GM12878 (cell line): ENCODE results near the gene ST13. TPM values are rescaled to one million over a fixed set of nuclear protein-coding genes. Genes with fewer than 3 reads are reported as not detected.

Experiments used
- ATAC-seq: fragments of 200-7000 bp; cut with Tn5 transposase; 3 replicates; pipeline ENCODE4 v1.9.1; 2020; ENCODE audit warnings: mild to moderate bottlenecking, moderate library complexity
- BruUV-seq: library from RNA; stranded (reverse); fragments of 400-500 nt; replicated peaks from 2 replicates; lab custom pipeline; 2021; lab: Mats Ljungman, UMichigan
- CTCF ChIA-PET: fragments of 300-600 bp; sonication (Branson Sonifier 250); formaldehyde crosslinking; extraction: SDS; loops from one replicate; lab custom pipeline; 2021; ENCODE audit warnings: inconsistent platforms; lab: Yijun Ruan, JAX
- POLR2A ChIA-PET: fragments of 350-600 bp; formaldehyde crosslinking; extraction: SDS; loops from one replicate; lab custom pipeline; 2021; ENCODE audit warnings: inconsistent platforms; lab: Charles Lee
- RAD21 ChIA-PET: fragments of 300-600 bp; sonication (Branson Sonifier 250); formaldehyde crosslinking; loops from one replicate; lab custom pipeline; 2023; ENCODE audit warnings: antibody characterized with exemption; ENCODE audit not compliant: unreplicated experiment; lab: Charles Lee
- SMC1A ChIA-PET: fragments of 300-600 bp; sonication (Branson Sonifier 250); formaldehyde crosslinking; loops from one replicate; lab custom pipeline; 2023; ENCODE audit not compliant: unreplicated experiment, uncharacterized antibody; lab: Charles Lee
- DNase-seq: peaks from one replicate; pipeline ENCODE4 v3.0.0-alpha.2; 2011; ENCODE audit warnings: low read depth, low spot score
- FAIRE-seq: peaks from 3 replicates; lab custom pipeline; 2011; peaks lifted over from hg19 to GRCh38; lab: Jason Lieb, UNC
- H2AFZ ChIP-seq: 2 replicates; pipeline ENCODE4 v1.6.0; 2011; ENCODE audit warnings: low read depth, low read length, control low read depth; ENCODE audit not compliant: control insufficient read depth
- H3K27ac ChIP-seq: 2 replicates; pipeline ENCODE4 v1.5.1; 2011; ENCODE audit warnings: control low read depth; ENCODE audit not compliant: control insufficient read depth, insufficient read depth
- H3K27me3 ChIP-seq, 2 experiments: replicated peaks in 1 of 2; 2 replicates each; pipeline versions ENCODE4 v1.6.0 to v1.6.1; 2011; ENCODE audit warnings: low read length in 1 of 2; ENCODE audit not compliant: control insufficient read depth in 2 of 2, insufficient read depth in 2 of 2
- H3K36me3 ChIP-seq, 2 experiments: 2 replicates each; pipeline ENCODE4 v1.5.1; 2011; ENCODE audit warnings: low read length in 1 of 2; ENCODE audit not compliant: control insufficient read depth in 2 of 2, insufficient read depth in 2 of 2
- H3K4me1 ChIP-seq: 2 replicates; pipeline ENCODE4 v1.6.1; 2011; ENCODE audit warnings: mild to moderate bottlenecking, low read length, moderate library complexity, mixed read lengths; ENCODE audit not compliant: control insufficient read depth, insufficient read depth
- H3K4me2 ChIP-seq: 2 replicates; pipeline ENCODE4 v1.6.0; 2011; ENCODE audit warnings: control low read depth; ENCODE audit not compliant: control insufficient read depth, insufficient read depth
- H3K4me3 ChIP-seq: fragments of 200-600 bp; sonication (generic); 2 replicates; pipeline ENCODE4 v1.5.1; 2016
- H3K79me2 ChIP-seq: 2 replicates; pipeline ENCODE4 v1.6.0; 2011; ENCODE audit warnings: low read length; ENCODE audit not compliant: control insufficient read depth, insufficient read depth
- H3K9ac ChIP-seq: 2 replicates; pipeline ENCODE4 v1.8.0; 2011; ENCODE audit warnings: low read length, control low read depth, mixed read lengths; ENCODE audit not compliant: control insufficient read depth, insufficient read depth
- H3K9me3 ChIP-seq: replicated peaks from 3 replicates; pipeline ENCODE4 v1.5.1; 2011; ENCODE audit warnings: mild to moderate bottlenecking, low read length; ENCODE audit not compliant: control insufficient read depth, insufficient read depth
- H4K20me1 ChIP-seq: 2 replicates; pipeline ENCODE4 v1.6.0; 2011; ENCODE audit not compliant: control insufficient read depth, insufficient read depth
- CBX3 ChIP-seq: fragments of 200-600 bp; sonication (generic); IDR thresholded peaks from 2 replicates; pipeline ENCODE4 v1.6.1; 2016; ENCODE audit warnings: low read depth, borderline replicate concordance
- CREB1 ChIP-seq: IDR thresholded peaks from 2 replicates; pipeline ENCODE4 v1.6.1; 2012; ENCODE audit warnings: low read depth, mild to moderate bottlenecking, inconsistent platforms
- HDGF ChIP-seq: fragments of 450-650 bp; IDR thresholded peaks from 2 replicates; pipeline ENCODE4 v1.6.1; 2016; ENCODE audit warnings: antibody characterized with exemption
- IKZF1 ChIP-seq: fragments of 450-650 bp; conservative IDR thresholded peaks from 2 replicates; pipeline ENCODE4 v1.6.1; 2017; ENCODE audit warnings: antibody characterized with exemption, mild to moderate bottlenecking
- IRF4 ChIP-seq: IDR thresholded peaks from 2 replicates; pipeline ENCODE4 v1.6.1; 2011; ENCODE audit warnings: low read depth, low read length
- MEF2B ChIP-seq: fragments of 450-650 bp; IDR thresholded peaks from 2 replicates; pipeline ENCODE4 v1.6.1; 2018; ENCODE audit warnings: mild to moderate bottlenecking, moderate library complexity; ENCODE audit not compliant: partially characterized antibody, poor library complexity, severe bottlenecking
- SKIL ChIP-seq: fragments of 450-650 bp; IDR thresholded peaks from 2 replicates; pipeline ENCODE4 v1.6.1; 2017; ENCODE audit warnings: mild to moderate bottlenecking, low read depth, inconsistent platforms; ENCODE audit not compliant: poor library complexity, severe bottlenecking
- SMARCA5 ChIP-seq: fragments of 450-650 bp; IDR thresholded peaks from 2 replicates; pipeline ENCODE4 v1.6.1; 2017; ENCODE audit warnings: mild to moderate bottlenecking
- TBL1XR1 ChIP-seq: IDR thresholded peaks from 2 replicates; pipeline ENCODE4 v1.6.1; 2012; ENCODE audit warnings: low read depth, low read length, improper control_type of control experiment
- TCF7 ChIP-seq: IDR thresholded peaks from 2 replicates; pipeline ENCODE4 v1.6.1; 2014; ENCODE audit warnings: antibody characterized with exemption, borderline replicate concordance
- ZNF207 ChIP-seq: fragments of 450-650 bp; IDR thresholded peaks from 2 replicates; pipeline ENCODE4 v1.6.1; 2014; ENCODE audit warnings: antibody characterized with exemption, mild to moderate bottlenecking, borderline replicate concordance
- ZNF274 ChIP-seq: IDR thresholded peaks from one replicate; pipeline ENCODE4 v1.8.0; 2011; ENCODE audit not compliant: insufficient read length, insufficient read depth
- ZNF384 ChIP-seq: IDR thresholded peaks from 2 replicates; pipeline ENCODE4 v1.6.1; 2012; ENCODE audit warnings: low read depth, mild to moderate bottlenecking, low read length, improper control_type of control experiment, borderline replicate concordance
- WGBS: methylation state at CpG from one replicate; pipeline ENCODE4 v1.1.6; 2016; ENCODE audit warnings: low lambda C conversion rate; ENCODE audit not compliant: insufficient replicate concordance, insufficient coverage; ENCODE audit errors: missing lambda C conversion rate; 5-methylcytosine and 5-hydroxymethylcytosine counted together
- in situ Hi-C: fragments of 300-500 bp; cut with MboI; formaldehyde crosslinking; loops from 9 replicates; pipeline ENCODE4 v1.14.3; 2018; ENCODE audit warnings: mixed read lengths
- intact Hi-C: fragments of 100-400 bp; cut with micrococcal nuclease; formaldehyde crosslinking; loops from one replicate; pipeline ENCODE4 v1.14.2; 2022; ENCODE audit not compliant: unreplicated experiment
- polyA plus RNA-seq, 11 experiments: library from polyadenylated mRNA; depleted of rRNA in 4 of 11; unstranded in 6 of 11; stranded (reverse) in 5 of 11; fragments of >200 nt; fragmentation: Nextera tagmentation in 4 of 11; fragmentation: Illumina TruSeq in 1 of 11; extraction: Ambion mirVana in 4 of 11; extraction: Trizol in 1 of 11; gene quantifications; 1 replicate in 1 of 11; 2 replicates in 10 of 11; pipeline versions ENCODE4 v1.2.1 to v1.2.3, GENCODE V29; 2011 to 2016; ENCODE audit warnings: inconsistent platforms in 2 of 11, missing spikeins in 2 of 11, low read depth in 1 of 11
- total RNA-seq, 4 experiments: library from RNA; depleted of rRNA in 3 of 4; stranded (reverse); fragments of >200 nt in 3 of 4; fragmentation: Illumina TruSeq in 1 of 4; extraction: Trizol in 1 of 4; gene quantifications; 2 replicates each; pipeline versions ENCODE4 v1.2.1 to v1.2.3, GENCODE V29; 2013 to 2021
- TF ChIP-seq, protein P1 (sequence below): fragments of 450-650 bp; IDR thresholded peaks from 2 replicates; pipeline ENCODE4 v1.6.1; 2016; ENCODE audit warnings: mild to moderate bottlenecking
- TF ChIP-seq, protein P2 (sequence below): fragments of 450-650 bp; IDR thresholded peaks from 2 replicates; pipeline ENCODE4 v1.6.1; 2016; ENCODE audit warnings: mild to moderate bottlenecking, moderate library complexity, borderline replicate concordance

Gene ST13
- total and polyA plus RNA-seq, 10 of the 15 experiments (the other 5 are each of a cell fraction or from before 2014, with no cell fraction given) = 52.5 to 286 (median 181) TPM

DNA sequence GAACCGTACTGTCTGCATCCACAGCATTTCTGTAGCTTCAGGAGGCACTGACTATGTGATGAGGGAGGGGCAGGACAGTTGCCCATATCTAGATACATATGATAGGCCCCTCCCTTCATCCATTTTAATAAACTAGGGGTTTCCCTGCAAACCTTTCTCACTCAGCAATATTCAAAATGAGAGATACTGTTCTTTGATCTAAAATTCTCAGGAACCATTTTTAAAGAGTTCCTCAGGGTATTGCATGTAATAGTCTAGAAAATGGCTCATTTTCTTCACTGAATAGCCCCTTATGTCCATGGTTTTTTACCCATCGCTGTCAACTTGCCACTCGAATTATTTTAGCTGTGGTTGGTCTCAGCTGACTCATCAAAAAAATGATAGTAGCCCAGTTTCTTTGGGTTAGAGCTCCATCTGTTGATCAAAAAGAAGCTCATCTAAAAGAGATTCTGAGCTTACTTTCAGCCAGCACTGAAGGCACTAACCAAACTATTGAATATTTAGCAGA lies 42.5 kb upstream of the ST13 start (continued):
- TF ChIP-seq, protein P1, sequence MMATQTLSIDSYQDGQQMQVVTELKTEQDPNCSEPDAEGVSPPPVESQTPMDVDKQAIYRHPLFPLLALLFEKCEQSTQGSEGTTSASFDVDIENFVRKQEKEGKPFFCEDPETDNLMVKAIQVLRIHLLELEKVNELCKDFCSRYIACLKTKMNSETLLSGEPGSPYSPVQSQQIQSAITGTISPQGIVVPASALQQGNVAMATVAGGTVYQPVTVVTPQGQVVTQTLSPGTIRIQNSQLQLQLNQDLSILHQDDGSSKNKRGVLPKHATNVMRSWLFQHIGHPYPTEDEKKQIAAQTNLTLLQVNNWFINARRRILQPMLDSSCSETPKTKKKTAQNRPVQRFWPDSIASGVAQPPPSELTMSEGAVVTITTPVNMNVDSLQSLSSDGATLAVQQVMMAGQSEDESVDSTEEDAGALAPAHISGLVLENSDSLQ = 0 out of 2 replicates have a peak, but pooled peaks have one; percentile 9
- TF ChIP-seq TCF7 (peak; percentile 90), CREB1 (no peak), IKZF1 (0 out of 2 replicates have a peak, but pooled peaks have one; percentile 12), ZNF384 (peak; percentile 57; the same call in 1 of the 2 replicates), MEF2B (peak; percentile 26)

GRCh38 chr22:40894417-40894816 lies 38.0 kb upstream of the ST13 start:
- FAIRE-seq (no peak), DNase-seq (no peak), ATAC-seq (no peak)
- no peaks in the 10 kb centered on the region for H4K20me1 ChIP-seq
- CTCF ChIA-PET = interaction anchor here (1.0 to 1.5 kb wide), 3 partner anchors 20 to 211 kb away, joined by 3 to 5 read pairs (median 4); no protein-coding TSS in a partner anchor
- no peaks in the 10 kb centered on the region for H3K27me3 ChIP-seq
- no peak overlapping the region for H3K4me2 ChIP-seq
- BruUV-seq = no TSS peak
- no peaks in the 10 kb centered on the region for H3K9me3 ChIP-seq
- H2AFZ ChIP-seq = no peak overlapping the region
- RAD21 ChIA-PET = interaction anchor here (1.2 kb wide), 1 partner anchor 211 kb away, joined by 5 read pairs; no protein-coding TSS in a partner anchor
- POLR2A ChIA-PET = interaction anchor here (1.3 kb wide), 2 partner anchors 9 to 211 kb away, joined by 3 to 4 read pairs; no protein-coding TSS in a partner anchor
- H3K79me2 ChIP-seq = no peaks in the 10 kb centered on the region
- in situ Hi-C loops (loop anchor here (10.0 kb wide), 1 partner anchor 210 kb away; no protein-coding TSS in a partner anchor), intact Hi-C loops (loop anchor here (10.0 kb wide), 1 partner anchor 460 kb away; no protein-coding TSS in a partner anchor)
- peaks cover 0 to 2% of the 10 kb centered on the region in 2 experiments; a peak in 1 of 4 replicates for H3K36me3 ChIP-seq
- H3K4me1 ChIP-seq = no peaks in the 10 kb centered on the region
- SMC1A ChIA-PET = interaction anchor here (1.2 to 1.3 kb wide), 2 partner anchors 18 to 235 kb away, joined by 3 to 4 read pairs; no protein-coding TSS in a partner anchor
- H3K4me3 ChIP-seq = no peak overlapping the region
- 97% methylated on average over 4 of the region's 4 CpGs for WGBS
- H3K9ac ChIP-seq = no peak overlapping the region
- H3K27ac ChIP-seq = no peak overlapping the region
- TF ChIP-seq MEF2B = no peak
- TF ChIP-seq SMARCA5 = no peak
- TF ChIP-seq ZNF274 = no peak
- TF ChIP-seq HDGF = no peak
- TF ChIP-seq TBL1XR1 = no peak
- TF ChIP-seq ZNF207 = no peak
- no peak for TF ChIP-seq SKIL
- no peak for TF ChIP-seq CBX3
- no peak for TF ChIP-seq IRF4
- TF ChIP-seq, protein P2, sequence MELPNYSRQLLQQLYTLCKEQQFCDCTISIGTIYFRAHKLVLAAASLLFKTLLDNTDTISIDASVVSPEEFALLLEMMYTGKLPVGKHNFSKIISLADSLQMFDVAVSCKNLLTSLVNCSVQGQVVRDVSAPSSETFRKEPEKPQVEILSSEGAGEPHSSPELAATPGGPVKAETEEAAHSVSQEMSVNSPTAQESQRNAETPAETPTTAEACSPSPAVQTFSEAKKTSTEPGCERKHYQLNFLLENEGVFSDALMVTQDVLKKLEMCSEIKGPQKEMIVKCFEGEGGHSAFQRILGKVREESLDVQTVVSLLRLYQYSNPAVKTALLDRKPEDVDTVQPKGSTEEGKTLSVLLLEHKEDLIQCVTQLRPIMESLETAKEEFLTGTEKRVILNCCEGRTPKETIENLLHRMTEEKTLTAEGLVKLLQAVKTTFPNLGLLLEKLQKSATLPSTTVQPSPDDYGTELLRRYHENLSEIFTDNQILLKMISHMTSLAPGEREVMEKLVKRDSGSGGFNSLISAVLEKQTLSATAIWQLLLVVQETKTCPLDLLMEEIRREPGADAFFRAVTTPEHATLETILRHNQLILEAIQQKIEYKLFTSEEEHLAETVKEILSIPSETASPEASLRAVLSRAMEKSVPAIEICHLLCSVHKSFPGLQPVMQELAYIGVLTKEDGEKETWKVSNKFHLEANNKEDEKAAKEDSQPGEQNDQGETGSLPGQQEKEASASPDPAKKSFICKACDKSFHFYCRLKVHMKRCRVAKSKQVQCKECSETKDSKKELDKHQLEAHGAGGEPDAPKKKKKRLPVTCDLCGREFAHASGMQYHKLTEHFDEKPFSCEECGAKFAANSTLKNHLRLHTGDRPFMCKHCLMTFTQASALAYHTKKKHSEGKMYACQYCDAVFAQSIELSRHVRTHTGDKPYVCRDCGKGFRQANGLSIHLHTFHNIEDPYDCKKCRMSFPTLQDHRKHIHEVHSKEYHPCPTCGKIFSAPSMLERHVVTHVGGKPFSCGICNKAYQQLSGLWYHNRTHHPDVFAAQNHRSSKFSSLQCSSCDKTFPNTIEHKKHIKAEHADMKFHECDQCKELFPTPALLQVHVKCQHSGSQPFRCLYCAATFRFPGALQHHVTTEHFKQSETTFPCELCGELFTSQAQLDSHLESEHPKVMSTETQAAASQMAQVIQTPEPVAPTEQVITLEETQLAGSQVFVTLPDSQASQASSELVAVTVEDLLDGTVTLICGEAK = no peak
